BE2C (cell line): ENCODE data around the gene PHTF2.

Experiments used
- DNase-seq: peaks from one replicate; pipeline ENCODE4 v3.0.0-alpha.2; 2020
- H3K27me3 ChIP-seq: fragments of 250-450 bp; sonication (Bioruptor Pico); 2 replicates; pipeline ENCODE4 v1.5.1; 2020; ENCODE audit warnings: mild to moderate bottlenecking
- H3K36me3 ChIP-seq: fragments of 250-450 bp; sonication (Bioruptor Pico); 2 replicates; pipeline ENCODE4 v1.5.1; 2020; ENCODE audit warnings: mild to moderate bottlenecking
- H3K4me1 ChIP-seq: fragments of 250-450 bp; sonication (Bioruptor Pico); 2 replicates; pipeline ENCODE4 v1.5.1; 2020
- H3K4me3 ChIP-seq: 2 replicates; pipeline ENCODE4 v1.5.1; 2011; ENCODE audit warnings: low read depth, low read length
- H3K9me3 ChIP-seq: fragments of 250-450 bp; sonication (Bioruptor Pico); 2 replicates; pipeline ENCODE4 v1.5.1; 2020
- CTCF ChIP-seq: IDR thresholded peaks from 2 replicates; pipeline ENCODE4 v1.5.1; 2012; ENCODE audit warnings: mild to moderate bottlenecking, low read depth, low read length

Gene PHTF2

GRCh38 chr7:77813180-77813579, 14.6 kb downstream of the PHTF2 start:
- Histone ChIP-seq H3K36me3 (peaks cover 4% of the 10 kb centered on the region; the same call in 1 of the 2 replicates), H3K4me3 (no peak overlapping the region), H3K9me3 (no peaks in the 10 kb centered on the region), H3K27me3 (no peaks in the 10 kb centered on the region), H3K4me1 (peaks cover 8% of the 10 kb centered on the region)
- DNase-seq = no peak
- no peak for TF ChIP-seq CTCF

- no peak for TF ChIP-seq CTCF
- Histone ChIP-seq H3K4me3 (no peak overlapping the region), H3K4me1 (no peaks in the 10 kb centered on the region), H3K9me3 (peaks cover 6% of the 10 kb centered on the region; the same call in 1 of the 2 replicates), H3K27me3 (no peaks in the 10 kb centered on the region), H3K36me3 (no peaks in the 10 kb centered on the region)
- DNase-seq = no peak
These were observed 20.4 kb downstream of the PHTF2 start for GRCh38 chr7:77819021-77819420.

GRCh38 chr7:77820967-77821366, 22.4 kb downstream of the PHTF2 start:
- Histone ChIP-seq H3K36me3 (no peaks in the 10 kb centered on the region), H3K9me3 (peaks cover 6% of the 10 kb centered on the region; the same call in 1 of the 2 replicates), H3K4me1 (no peaks in the 10 kb centered on the region), H3K27me3 (no peaks in the 10 kb centered on the region), H3K4me3 (no peak overlapping the region)
- DNase-seq = no peak
- no peak for TF ChIP-seq CTCF

- peak; percentile 44 for DNase-seq
- H3K4me1 ChIP-seq = no peaks in the 10 kb centered on the region
- H3K36me3 ChIP-seq = no peaks in the 10 kb centered on the region
- peaks cover 6% of the 10 kb centered on the region; the same call in 1 of the 2 replicates for H3K9me3 ChIP-seq
- no peaks in the 10 kb centered on the region for H3K27me3 ChIP-seq
- no peak overlapping the region for H3K4me3 ChIP-seq
- TF ChIP-seq CTCF = no peak
These were observed 23.7 kb downstream of the PHTF2 start for GRCh38 chr7:77822269-77822668.

- peaks cover 6% of the 10 kb centered on the region; the same call in 1 of the 2 replicates for H3K9me3 ChIP-seq
- no peaks in the 10 kb centered on the region for H3K4me1 ChIP-seq
- H3K27me3 ChIP-seq = no peaks in the 10 kb centered on the region
- TF ChIP-seq CTCF = no peak
- no peaks in the 10 kb centered on the region for H3K36me3 ChIP-seq
- no peak overlapping the region for H3K4me3 ChIP-seq
- DNase-seq = no peak
These were observed 25.2 kb downstream of the PHTF2 start for GRCh38 chr7:77823787-77824186.

- TF ChIP-seq CTCF = no peak
- Histone ChIP-seq H3K4me1 (no peaks in the 10 kb centered on the region), H3K27me3 (no peaks in the 10 kb centered on the region)
These were observed 26.1 kb downstream of the PHTF2 start for GRCh38 chr7:77824636-77825035.

More at GRCh38 chr7:77824636-77825035, 26.1 kb downstream of the PHTF2 start:
- H3K36me3 ChIP-seq = no peaks in the 10 kb centered on the region
- no peak overlapping the region for H3K4me3 ChIP-seq
- peaks cover 6% of the 10 kb centered on the region; the same call in 1 of the 2 replicates for H3K9me3 ChIP-seq
- no peak for DNase-seq
